Left ventricle myocardium inferior (tissue), 1 donor: Measurements from ENCODE around the gene FAM161A. TPM values are rescaled to one million over a fixed set of nuclear protein-coding genes. Genes with fewer than 3 reads are reported as not detected.
A peak's percentile ranks its signal among the peaks of the same experiment; 100 is the strongest.
"Not testable (repeated sequence)": the region's sequence is repeated elsewhere in the genome, so short reads cannot be mapped to it uniquely, and the experiment has no call there.

Experiments
- DNase-seq: peaks from one replicate; pipeline ENCODE4 v3.0.0-alpha.2; 2020
- H3K27ac ChIP-seq: fragments of 200-600 bp; replicated peaks from 2 replicates; pipeline ENCODE4 v1.8.0; 2021
- H3K27me3 ChIP-seq: fragments of 200-600 bp; 2 replicates; pipeline ENCODE4 v1.8.0; 2021; ENCODE audit warnings: low read depth
- H3K36me3 ChIP-seq: fragments of 200-600 bp; 2 replicates; pipeline ENCODE4 v1.8.0; 2021
- H3K4me1 ChIP-seq: fragments of 200-600 bp; 2 replicates; pipeline ENCODE4 v1.8.0; 2021
- H3K4me3 ChIP-seq: fragments of 200-600 bp; 2 replicates; pipeline ENCODE4 v1.8.0; 2021; ENCODE audit warnings: mild to moderate bottlenecking, moderate library complexity
- H3K9me3 ChIP-seq: fragments of 200-600 bp; replicated peaks from 2 replicates; pipeline ENCODE4 v1.8.0; 2021
- intact Hi-C: fragments of 100-400 bp; cut with micrococcal nuclease; formaldehyde crosslinking; loops from one replicate; pipeline ENCODE4 v1.11.0; 2022
- total RNA-seq: library from RNA; stranded (reverse); fragmentation: NEBNext Ultra II Directional; extraction: Animal tissue kit (Norgen Biotek cat#: 25700); gene quantifications from one replicate; pipeline ENCODE4 v1.2.1, GENCODE V29; 2021
- TF ChIP-seq, protein P1 (sequence below): fragments of 200-600 bp; IDR thresholded peaks from 2 replicates; pipeline ENCODE4 v1.8.0; 2021; ENCODE audit warnings: antibody characterized with exemption, mild to moderate bottlenecking, borderline replicate concordance
- donor health status: DM: no; HTN: yes; CAD: no; lungs with severe emphysema.

Gene FAM161A
- total RNA-seq, 1 donor from 2014 or later, result 1.2 TPM

DNA sequence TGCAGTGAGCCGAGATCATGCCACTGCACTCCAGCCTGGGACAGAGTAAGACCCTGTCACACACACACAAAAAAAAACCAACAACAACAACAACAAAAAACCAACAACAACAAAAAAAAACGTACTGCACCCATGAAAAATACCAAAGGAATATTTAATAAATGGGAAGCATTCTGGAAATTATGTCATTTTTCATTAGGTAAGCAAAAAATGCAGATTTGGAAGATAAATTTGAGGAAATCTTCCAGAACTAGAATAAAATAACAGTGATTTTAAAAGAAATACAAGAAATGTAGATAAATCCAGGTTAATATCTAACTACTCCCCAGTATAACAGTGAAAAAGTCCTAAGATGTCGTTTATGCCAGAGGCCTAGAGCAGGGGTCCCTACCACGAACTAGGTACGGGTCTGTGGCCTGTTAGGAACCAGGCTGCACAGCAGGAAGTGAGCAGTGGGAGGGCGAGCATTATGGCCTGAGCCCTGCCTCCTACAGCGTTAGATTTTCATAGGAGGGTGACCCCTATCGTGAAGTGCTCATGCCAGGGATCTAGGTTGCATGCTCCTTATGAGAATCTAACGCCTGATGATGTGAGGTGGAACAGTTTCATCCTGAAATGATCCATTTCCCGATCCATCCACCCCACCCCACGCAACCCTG lies 21.5 kb downstream of the FAM161A start:
- H3K4me1 ChIP-seq, result no peaks in the 10 kb centered on the region
- TF ChIP-seq, protein P1, sequence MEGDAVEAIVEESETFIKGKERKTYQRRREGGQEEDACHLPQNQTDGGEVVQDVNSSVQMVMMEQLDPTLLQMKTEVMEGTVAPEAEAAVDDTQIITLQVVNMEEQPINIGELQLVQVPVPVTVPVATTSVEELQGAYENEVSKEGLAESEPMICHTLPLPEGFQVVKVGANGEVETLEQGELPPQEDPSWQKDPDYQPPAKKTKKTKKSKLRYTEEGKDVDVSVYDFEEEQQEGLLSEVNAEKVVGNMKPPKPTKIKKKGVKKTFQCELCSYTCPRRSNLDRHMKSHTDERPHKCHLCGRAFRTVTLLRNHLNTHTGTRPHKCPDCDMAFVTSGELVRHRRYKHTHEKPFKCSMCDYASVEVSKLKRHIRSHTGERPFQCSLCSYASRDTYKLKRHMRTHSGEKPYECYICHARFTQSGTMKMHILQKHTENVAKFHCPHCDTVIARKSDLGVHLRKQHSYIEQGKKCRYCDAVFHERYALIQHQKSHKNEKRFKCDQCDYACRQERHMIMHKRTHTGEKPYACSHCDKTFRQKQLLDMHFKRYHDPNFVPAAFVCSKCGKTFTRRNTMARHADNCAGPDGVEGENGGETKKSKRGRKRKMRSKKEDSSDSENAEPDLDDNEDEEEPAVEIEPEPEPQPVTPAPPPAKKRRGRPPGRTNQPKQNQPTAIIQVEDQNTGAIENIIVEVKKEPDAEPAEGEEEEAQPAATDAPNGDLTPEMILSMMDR, result no peak
- no peak for DNase-seq
- no peaks in the 10 kb centered on the region for H3K9me3 ChIP-seq
- no peak overlapping the region for H3K27ac ChIP-seq
- H3K27me3 ChIP-seq, result no peaks in the 10 kb centered on the region
- intact Hi-C loops, result no loop called here
- no peaks in the 10 kb centered on the region for H3K36me3 ChIP-seq
- H3K4me3 ChIP-seq, result no peak overlapping the region

DNA sequence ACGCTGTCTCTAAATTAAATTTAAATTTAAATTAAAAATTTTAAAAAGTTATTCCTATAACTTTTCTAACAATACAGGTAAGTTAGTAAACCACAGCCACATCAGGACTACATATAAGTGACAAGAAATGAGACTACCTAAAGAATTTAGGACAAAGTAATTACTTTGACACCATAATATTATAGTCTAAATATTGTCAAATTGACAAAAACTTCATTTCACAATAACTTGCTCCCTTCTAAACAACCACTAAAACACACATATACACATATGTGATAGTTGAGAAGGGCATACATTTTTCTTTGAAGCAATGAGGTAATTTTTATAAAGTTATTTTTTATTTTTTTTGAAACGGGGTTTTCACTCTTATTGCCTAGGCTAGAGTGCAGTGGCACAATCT lies 31.6 kb downstream of the FAM161A start:
- no peak for DNase-seq
- H3K9me3 ChIP-seq, result no peaks in the 10 kb centered on the region
- intact Hi-C loops, result no loop called here
- no peaks in the 10 kb centered on the region for H3K36me3 ChIP-seq
- H3K4me3 ChIP-seq, result no peak overlapping the region
- H3K4me1 ChIP-seq, result no peaks in the 10 kb centered on the region
- no peaks in the 10 kb centered on the region for H3K27me3 ChIP-seq
- H3K27ac ChIP-seq, result no peak overlapping the region
- TF ChIP-seq, protein P1, result no peak

DNA sequence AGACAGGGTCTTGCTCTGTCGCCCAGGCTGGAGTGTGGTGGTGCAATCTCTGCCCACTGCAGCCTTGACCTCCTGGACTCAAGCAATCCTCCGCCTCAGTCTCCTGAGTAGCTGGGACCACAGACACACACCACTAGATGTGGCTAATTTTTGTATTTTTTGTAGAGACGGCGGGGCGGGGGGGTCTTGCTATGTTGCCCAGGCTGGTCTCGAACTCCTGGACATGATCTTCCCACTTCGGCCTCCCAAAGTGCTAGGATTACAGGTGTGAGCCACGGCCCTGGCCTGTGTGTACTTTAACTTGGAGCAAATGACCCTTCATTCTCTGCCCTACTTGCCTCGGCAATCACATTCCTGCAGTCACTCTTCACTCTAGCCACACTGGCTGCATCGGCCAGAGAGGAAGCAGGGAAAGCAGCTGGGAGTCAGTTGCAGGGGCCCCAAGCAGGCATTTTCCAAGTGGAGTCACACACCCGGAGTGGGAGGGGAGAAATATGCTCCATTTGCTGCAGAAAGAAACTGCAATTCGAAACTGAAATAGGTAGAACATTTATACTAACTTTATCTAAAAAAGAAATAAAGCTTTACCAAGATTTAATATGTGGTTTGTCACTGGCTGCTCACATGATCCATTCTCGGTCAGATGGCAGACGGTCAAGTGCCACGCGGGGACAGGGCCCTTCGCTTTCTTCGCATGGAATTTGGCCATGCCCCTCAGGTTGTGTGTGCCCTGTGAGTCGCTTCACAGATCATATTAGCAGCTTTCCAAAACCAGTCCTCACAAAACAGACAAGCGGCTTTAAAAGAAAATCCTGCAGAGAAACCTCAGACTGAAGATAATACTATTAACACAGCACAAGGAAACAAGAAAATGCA lies 37.1 kb downstream of the FAM161A start:
- no peaks in the 10 kb centered on the region for H3K36me3 ChIP-seq
- no peaks in the 10 kb centered on the region for H3K9me3 ChIP-seq
- H3K4me1 ChIP-seq, result no peaks in the 10 kb centered on the region
- peaks cover 3% of the 10 kb centered on the region for H3K27me3 ChIP-seq
- H3K27ac ChIP-seq, result peak overlapping the region; percentile 70
- intact Hi-C loops, result no loop called here
- TF ChIP-seq, protein P1, result no peak
- DNase-seq, result peak; percentile 27
- no peak overlapping the region for H3K4me3 ChIP-seq

DNA sequence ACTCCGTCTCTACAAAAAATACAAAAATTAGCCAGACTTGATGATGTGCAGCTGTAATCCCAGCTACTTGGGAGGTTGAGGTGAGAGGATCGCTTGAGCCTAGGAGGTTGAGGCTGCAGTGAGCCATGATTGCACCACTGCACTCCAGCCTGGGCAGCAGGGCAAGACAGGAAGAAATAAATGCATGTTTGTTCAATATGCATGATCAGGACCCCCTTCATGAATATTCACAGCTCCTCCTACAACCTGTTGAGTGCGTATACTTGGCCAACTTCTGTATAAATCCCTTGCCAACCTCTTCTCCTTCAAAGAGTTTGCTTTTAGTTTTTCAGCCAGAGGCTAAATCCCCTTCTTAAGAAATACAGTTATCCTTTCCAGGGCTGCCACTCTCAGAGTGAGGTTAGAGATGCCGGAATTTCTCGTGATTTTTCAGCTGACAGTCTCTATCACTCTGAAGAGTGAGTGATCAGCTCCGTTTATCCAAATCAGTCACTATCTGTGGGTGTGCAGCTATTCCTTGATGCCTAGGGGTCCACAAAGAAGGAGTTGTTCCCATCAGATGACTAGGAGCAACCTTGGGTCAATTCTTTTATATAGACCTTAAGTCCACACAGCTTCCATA lies 39.2 kb downstream of the FAM161A start:
- Histone ChIP-seq H3K4me3 (no peak overlapping the region), H3K27me3 (peaks cover 3% of the 10 kb centered on the region), H3K9me3 (no peaks in the 10 kb centered on the region), H3K4me1 (no peaks in the 10 kb centered on the region), H3K36me3 (no peaks in the 10 kb centered on the region), H3K27ac (no peak overlapping the region)
- DNase-seq, result no peak
- TF ChIP-seq, protein P1, result no peak
- intact Hi-C loops, result no loop called here

DNA sequence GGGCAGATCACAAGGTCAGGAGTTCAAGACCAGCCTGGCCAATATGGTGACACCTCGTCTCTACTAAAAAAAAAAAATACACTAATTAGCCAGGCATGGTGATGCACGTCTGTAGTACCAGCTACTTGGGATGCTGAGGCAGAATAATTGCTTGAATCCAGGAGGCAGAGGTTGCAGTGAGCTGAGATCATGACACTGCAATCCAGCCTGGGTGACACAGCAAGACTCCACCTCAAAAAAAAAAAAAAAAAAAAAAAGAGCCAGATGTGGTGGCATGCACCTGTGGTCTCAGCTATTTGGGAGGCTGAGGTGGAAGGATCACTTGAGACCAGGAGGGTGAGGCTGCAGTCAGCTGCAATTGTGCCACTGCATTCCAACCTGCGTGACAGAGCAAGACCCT lies 40.5 kb downstream of the FAM161A start:
- H3K36me3 ChIP-seq, H3K27ac ChIP-seq, intact Hi-C loops, H3K9me3 ChIP-seq, DNase-seq, H3K27me3 ChIP-seq, H3K4me1 ChIP-seq, H3K4me3 ChIP-seq: not testable (repeated sequence)

DNA sequence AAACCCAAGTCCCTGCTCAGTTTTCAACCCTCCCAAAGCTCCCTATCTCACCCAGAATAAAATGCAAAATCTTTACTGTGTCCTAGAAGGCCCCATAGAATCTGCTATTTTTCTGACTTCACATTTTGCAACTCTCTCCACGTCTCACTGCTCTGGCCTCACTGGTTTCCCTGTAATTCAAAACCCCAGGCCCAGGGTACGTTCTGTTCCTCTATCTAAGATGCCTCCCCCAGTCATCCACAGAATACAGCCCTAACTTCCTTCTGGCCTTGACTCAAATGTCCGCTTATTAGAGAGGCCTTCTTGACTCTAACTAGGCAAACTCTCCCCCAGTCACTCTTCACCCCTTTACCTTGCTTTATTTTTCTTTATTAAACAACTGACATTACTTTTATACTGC lies 42.0 kb downstream of the FAM161A start:
- no peak for DNase-seq
- Histone ChIP-seq H3K9me3 (no peaks in the 10 kb centered on the region), H3K27ac (no peak overlapping the region), H3K4me3 (no peak overlapping the region), H3K27me3 (peaks cover 3% of the 10 kb centered on the region), H3K36me3 (no peaks in the 10 kb centered on the region), H3K4me1 (no peaks in the 10 kb centered on the region)
- intact Hi-C loops, result no loop called here
- TF ChIP-seq, protein P1, result no peak

DNA sequence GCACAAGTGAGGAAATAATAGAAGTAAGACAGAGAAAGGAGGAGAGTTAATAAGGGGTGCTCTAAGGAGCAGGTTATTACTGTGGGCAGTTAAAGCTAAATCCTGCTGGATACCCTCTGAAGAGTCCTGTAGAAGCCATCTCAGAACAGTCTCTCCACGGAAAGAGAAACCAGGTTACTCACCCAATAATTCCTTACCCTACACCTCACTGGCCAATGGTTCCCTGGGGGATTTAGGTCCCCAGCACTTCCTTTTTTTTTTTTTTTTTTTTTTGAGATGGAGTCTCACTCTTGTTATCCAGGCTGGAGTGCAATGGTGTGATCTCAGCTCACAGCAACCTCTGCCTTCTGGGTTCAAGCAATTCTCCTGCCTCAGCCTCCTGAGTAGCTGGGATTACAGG lies 43.7 kb downstream of the FAM161A start:
- H3K9me3 ChIP-seq, H3K36me3 ChIP-seq, intact Hi-C loops, H3K27me3 ChIP-seq, H3K4me3 ChIP-seq, H3K4me1 ChIP-seq, H3K27ac ChIP-seq, DNase-seq: not testable (repeated sequence)

DNA sequence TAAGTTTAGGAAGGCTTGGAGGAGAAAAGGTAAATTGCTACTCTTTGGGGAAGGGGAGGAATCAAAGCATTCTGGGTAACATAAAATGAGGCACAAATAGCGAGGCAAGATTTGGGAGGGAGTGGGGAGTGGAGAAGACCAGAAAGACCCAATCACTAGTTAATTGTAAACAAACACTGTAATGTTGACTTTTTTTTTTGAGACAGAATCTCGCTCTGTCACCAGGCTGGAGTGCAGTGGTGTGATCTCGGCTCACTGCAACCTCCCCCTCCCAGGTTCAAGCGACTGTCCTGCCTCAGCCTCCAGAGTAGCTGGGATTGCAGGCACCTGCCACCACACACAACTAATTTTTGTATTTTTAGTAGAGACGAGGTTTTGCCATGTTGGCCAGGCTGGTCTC lies 45.2 kb downstream of the FAM161A start:
- H3K27me3 ChIP-seq, H3K9me3 ChIP-seq, DNase-seq, H3K4me1 ChIP-seq, H3K27ac ChIP-seq, H3K4me3 ChIP-seq, H3K36me3 ChIP-seq, intact Hi-C loops: not testable (repeated sequence)
